BJ (cell line): Measurements from ENCODE around the gene TXNDC16. TPM values are rescaled to one million over a fixed set of nuclear protein-coding genes. Genes with fewer than 3 reads are reported as not detected.

Source experiments
- CTCF ChIA-PET: fragments of 350-600 bp; formaldehyde crosslinking; extraction: SDS; loops from one replicate; lab custom pipeline; 2021; ENCODE audit warnings: antibody characterized with exemption, inconsistent platforms; lab: Yijun Ruan, JAX
- POLR2A ChIA-PET: fragments of 300-600 bp; sonication (Branson Sonifier 250); formaldehyde crosslinking; extraction: SDS; loops from one replicate; lab custom pipeline; 2021; ENCODE audit warnings: antibody characterized with exemption; lab: Charles Lee
- DNase-seq: peaks from one replicate; pipeline ENCODE4 v3.0.0-alpha.2; 2011; ENCODE audit warnings: low read depth
- H3K27me3 ChIP-seq: 2 replicates; pipeline ENCODE4 v1.6.0; 2011; ENCODE audit warnings: low read length; ENCODE audit not compliant: control insufficient read depth, insufficient read depth
- H3K36me3 ChIP-seq: 2 replicates; pipeline ENCODE4 v1.5.1; 2011; ENCODE audit warnings: low read length; ENCODE audit not compliant: control insufficient read depth, insufficient read depth
- H3K4me3 ChIP-seq: 2 replicates; pipeline ENCODE4 v1.5.1; 2011; ENCODE audit warnings: low read depth, mild to moderate bottlenecking, control low read depth, low read length
- polyA plus RNA-seq: library from polyadenylated mRNA; depleted of rRNA; stranded (reverse); fragments of >200 nt; gene quantifications from 2 replicates; pipeline ENCODE4 v1.2.3, GENCODE V29; 2011
- TF ChIP-seq, protein P1 (sequence below): IDR thresholded peaks from 2 replicates; pipeline ENCODE4 v1.5.1; 2011; ENCODE audit warnings: low read depth, mild to moderate bottlenecking, control low read depth, inconsistent platforms, low read length, moderate library complexity; ENCODE audit not compliant: insufficient read depth

The TXNDC16 gene
- polyA plus RNA-seq, 1 experiment: 1.1 TPM

DNA sequence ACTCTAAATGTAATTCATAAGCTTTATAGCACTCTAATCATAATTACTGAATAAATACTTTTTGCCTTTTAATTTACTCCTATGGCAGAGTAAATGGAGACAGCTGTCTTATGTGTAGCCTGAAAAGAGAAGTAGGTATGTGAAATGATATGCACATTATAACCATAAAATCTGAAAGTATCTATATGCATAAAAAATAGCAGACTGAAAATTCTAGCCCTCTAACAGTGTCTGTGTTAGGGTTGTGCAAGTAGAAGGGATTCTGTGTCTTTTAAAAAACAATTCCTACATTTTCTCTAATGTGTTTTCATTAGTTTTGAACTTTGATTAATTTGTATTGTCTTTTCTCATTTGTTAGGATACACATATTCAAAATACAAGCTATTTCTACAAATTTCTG, 94.9 kb downstream of the TXNDC16 start:
- no peaks in the 10 kb centered on the region; the same call in 1 of the 2 replicates for H3K36me3 ChIP-seq
- POLR2A ChIA-PET: no interaction called here
- H3K27me3 ChIP-seq: no peaks in the 10 kb centered on the region
- DNase-seq: no peak
- TF ChIP-seq, protein P1, sequence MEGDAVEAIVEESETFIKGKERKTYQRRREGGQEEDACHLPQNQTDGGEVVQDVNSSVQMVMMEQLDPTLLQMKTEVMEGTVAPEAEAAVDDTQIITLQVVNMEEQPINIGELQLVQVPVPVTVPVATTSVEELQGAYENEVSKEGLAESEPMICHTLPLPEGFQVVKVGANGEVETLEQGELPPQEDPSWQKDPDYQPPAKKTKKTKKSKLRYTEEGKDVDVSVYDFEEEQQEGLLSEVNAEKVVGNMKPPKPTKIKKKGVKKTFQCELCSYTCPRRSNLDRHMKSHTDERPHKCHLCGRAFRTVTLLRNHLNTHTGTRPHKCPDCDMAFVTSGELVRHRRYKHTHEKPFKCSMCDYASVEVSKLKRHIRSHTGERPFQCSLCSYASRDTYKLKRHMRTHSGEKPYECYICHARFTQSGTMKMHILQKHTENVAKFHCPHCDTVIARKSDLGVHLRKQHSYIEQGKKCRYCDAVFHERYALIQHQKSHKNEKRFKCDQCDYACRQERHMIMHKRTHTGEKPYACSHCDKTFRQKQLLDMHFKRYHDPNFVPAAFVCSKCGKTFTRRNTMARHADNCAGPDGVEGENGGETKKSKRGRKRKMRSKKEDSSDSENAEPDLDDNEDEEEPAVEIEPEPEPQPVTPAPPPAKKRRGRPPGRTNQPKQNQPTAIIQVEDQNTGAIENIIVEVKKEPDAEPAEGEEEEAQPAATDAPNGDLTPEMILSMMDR: no peak
- H3K4me3 ChIP-seq: no peak overlapping the region
- CTCF ChIA-PET: interaction anchor here (0.9 to 3.5 kb wide), 4 partner anchors 30 to 158 kb away, joined by 3 to 15 read pairs (median 4); partner anchors contain the start of gene PTGER2

DNA sequence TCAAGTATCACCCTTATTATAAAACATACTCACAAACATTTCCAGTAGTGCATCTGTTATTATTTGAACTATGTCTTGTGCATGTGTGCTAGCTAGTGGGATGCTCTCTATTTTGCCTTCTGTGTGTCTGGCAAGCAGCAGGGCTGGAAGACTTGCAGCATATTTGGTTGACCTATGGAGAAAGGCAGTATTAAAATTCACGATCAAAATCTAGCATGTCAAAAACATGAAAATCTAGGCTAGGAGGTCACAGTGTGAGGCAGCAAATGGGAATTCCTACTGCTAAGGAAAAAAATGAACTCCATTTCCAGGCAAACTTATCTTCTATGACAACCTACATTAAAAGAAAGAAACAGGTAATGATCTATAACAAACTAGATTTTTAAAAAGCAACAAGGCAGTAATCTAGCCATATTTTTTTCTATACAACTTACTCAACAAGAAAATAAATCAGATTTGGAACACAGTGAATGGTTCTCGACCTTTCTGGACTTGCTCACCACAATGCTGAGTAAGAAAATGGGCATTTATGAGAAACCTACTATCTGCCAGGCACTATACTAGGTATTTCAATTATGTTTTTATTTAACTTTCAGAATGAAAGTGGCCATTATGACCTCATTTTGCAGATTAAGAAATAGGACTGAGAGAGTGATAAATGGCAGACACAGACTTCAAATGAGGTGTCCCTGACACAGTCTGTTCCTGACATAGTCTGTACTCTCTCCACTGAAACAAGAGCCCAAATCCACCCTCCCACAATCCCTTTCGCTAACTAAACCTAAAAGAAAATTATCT, 96.8 kb downstream of the TXNDC16 start:
- TF ChIP-seq, protein P1: no peak
- Histone ChIP-seq H3K4me3 (no peak overlapping the region), H3K27me3 (no peaks in the 10 kb centered on the region), H3K36me3 (no peaks in the 10 kb centered on the region)
- ChIA-PET POLR2A (no interaction called here), CTCF (interaction anchor here (0.6 kb wide), 2 partner anchors 18 to 1793 kb away, joined by 3 to 4 read pairs; no protein-coding TSS in a partner anchor)
- DNase-seq: no peak

DNA sequence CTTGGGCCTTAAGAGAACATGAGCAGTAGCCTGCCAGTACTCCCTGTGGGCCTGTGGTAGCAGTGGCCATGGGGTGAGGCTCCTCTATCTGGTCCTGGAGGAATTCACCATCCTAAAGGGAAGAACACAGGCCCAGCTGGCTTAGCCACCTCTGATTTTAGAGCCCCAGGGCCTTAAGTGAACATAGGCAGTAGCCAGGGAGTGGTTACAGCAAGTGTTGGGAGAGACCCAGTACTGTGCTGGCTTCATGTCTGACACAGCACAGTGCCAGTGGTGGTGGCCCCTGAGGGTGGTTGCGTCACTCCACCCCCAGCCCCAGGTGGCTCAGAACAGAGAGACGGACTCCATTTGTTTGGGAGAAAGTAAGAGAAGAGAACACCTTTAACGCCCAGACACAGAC, 105.1 kb downstream of the TXNDC16 start:
- H3K4me3 ChIP-seq: no peak overlapping the region
- TF ChIP-seq, protein P1: no peak
- CTCF ChIA-PET: no interaction called here
- H3K27me3 ChIP-seq: no peaks in the 10 kb centered on the region
- POLR2A ChIA-PET: no interaction called here
- DNase-seq: no peak
- no peaks in the 10 kb centered on the region for H3K36me3 ChIP-seq

DNA sequence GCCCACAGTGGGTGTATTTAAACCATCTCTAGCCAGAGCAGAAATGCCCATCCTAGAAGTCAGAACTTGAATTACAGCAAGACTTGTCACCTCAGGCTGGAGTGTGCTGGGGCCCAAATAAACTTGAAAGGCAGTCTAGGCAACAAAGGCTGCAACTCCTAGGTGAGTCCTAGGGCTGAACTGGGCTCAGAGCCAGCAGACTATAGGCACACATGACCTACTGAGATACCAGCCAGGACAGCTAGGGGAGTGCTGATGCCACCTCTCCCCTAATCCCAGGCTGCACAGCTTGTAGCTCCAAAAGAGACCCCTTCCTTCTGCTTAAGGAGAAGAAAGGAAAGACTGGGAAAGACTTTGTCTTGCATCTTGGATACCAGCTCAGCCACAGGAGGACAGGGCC, 106.0 kb downstream of the TXNDC16 start:
- ChIA-PET CTCF (interaction anchor here (0.6 kb wide), 1 partner anchor 656 kb away, joined by 3 read pairs; no protein-coding TSS in a partner anchor), POLR2A (no interaction called here)
- Histone ChIP-seq H3K4me3 (no peak overlapping the region), H3K36me3 (no peaks in the 10 kb centered on the region), H3K27me3 (no peaks in the 10 kb centered on the region)
- TF ChIP-seq, protein P1: no peak
- DNase-seq: no peak

DNA sequence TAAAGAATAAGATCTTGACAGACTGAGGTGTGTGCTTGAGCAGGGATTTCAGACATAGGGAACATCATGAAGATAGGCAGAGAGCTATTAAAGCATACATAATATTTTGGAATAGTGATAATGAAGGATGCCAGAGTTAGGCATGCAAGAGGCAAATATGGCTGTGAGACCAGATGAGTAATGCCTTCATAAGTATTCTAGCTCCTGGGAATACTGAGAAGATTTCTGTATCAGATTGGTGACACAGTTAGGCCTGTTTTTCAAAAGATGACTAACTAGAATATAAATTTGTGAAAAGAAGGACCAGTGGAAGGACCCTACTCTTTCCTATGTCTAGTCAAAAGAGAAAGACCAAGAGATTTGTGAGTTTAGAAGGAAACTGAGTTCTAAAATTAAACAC, 108.8 kb downstream of the TXNDC16 start:
- CTCF ChIA-PET: interaction anchor here (0.6 to 0.8 kb wide), 2 partner anchors 14 to 16 kb away, joined by 3 read pairs; no protein-coding TSS in a partner anchor
- POLR2A ChIA-PET: no interaction called here
- TF ChIP-seq, protein P1: no peak
- H3K27me3 ChIP-seq: no peaks in the 10 kb centered on the region
- H3K4me3 ChIP-seq: no peak overlapping the region
- no peaks in the 10 kb centered on the region for H3K36me3 ChIP-seq
- no peak for DNase-seq
